Thymus (tissue), 11 donors: ENCODE measurements around the gene VPREB3. TPM values are rescaled to one million over a fixed set of nuclear protein-coding genes. Genes with fewer than 3 reads are reported as not detected.

Experiments used
- DNase-seq, 9 donors: peaks; one replicate each; pipeline ENCODE4 v3.0.0-alpha.2; 2013; ENCODE audit warnings: low spot score in 9 of 9, low read depth in 6 of 9, missing footprints in 1 of 9
- H3K27ac ChIP-seq, 2 donors: one replicate each; pipeline ENCODE4 v1.5.1; 2013; ENCODE audit warnings: control low read depth in 1 of 2, low read depth in 1 of 2, low read length in 1 of 2, mild to moderate bottlenecking in 1 of 2, moderate library complexity in 1 of 2
- H3K27me3 ChIP-seq, 2 donors: one replicate each; pipeline ENCODE4 v1.5.1; 2013; ENCODE audit warnings: low read length in 1 of 2; ENCODE audit not compliant: control insufficient read depth in 2 of 2, insufficient read depth in 1 of 2
- H3K36me3 ChIP-seq, 2 donors: one replicate each; pipeline ENCODE4 v1.5.1; 2013; ENCODE audit warnings: low read length in 1 of 2, mild to moderate bottlenecking in 1 of 2, moderate library complexity in 1 of 2; ENCODE audit not compliant: control insufficient read depth in 2 of 2, insufficient read depth in 2 of 2
- H3K4me1 ChIP-seq, 2 donors: one replicate each; pipeline ENCODE4 v1.5.1; 2013; ENCODE audit warnings: low read length in 2 of 2; ENCODE audit not compliant: control insufficient read depth in 2 of 2, insufficient read depth in 2 of 2
- H3K4me3 ChIP-seq, 2 donors: one replicate each; pipeline ENCODE4 v1.5.1; 2013; ENCODE audit warnings: low read length in 2 of 2, control low read depth in 1 of 2, mild to moderate bottlenecking in 1 of 2
- H3K9me3 ChIP-seq, 2 donors: one replicate each; pipeline ENCODE4 v1.5.1; 2013; ENCODE audit warnings: low read length in 1 of 2, mild to moderate bottlenecking in 1 of 2; ENCODE audit not compliant: control insufficient read depth in 2 of 2, insufficient read depth in 1 of 2
- WGBS: extraction: QIAGEN DNeasy Blood & Tissue Kit; methylation state at CpG from one replicate; pipeline ENCODE4 v1.1.7; 2013; 5-methylcytosine and 5-hydroxymethylcytosine counted together
- polyA plus RNA-seq: library from polyadenylated mRNA; stranded (reverse); fragments of 200-250 nt; gene quantifications from one replicate; pipeline ENCODE4 v1.2.3, GENCODE V29; 2013
- total RNA-seq: library from RNA; stranded (reverse); fragments of 120-200 nt; gene quantifications from one replicate; pipeline ENCODE4 v1.2.4, GENCODE V29; 2013
- donor health status: healthy.

VPREB3 gene
- total and polyA plus RNA-seq, 2 donors: 1.3 to 11.4 TPM

DNA sequence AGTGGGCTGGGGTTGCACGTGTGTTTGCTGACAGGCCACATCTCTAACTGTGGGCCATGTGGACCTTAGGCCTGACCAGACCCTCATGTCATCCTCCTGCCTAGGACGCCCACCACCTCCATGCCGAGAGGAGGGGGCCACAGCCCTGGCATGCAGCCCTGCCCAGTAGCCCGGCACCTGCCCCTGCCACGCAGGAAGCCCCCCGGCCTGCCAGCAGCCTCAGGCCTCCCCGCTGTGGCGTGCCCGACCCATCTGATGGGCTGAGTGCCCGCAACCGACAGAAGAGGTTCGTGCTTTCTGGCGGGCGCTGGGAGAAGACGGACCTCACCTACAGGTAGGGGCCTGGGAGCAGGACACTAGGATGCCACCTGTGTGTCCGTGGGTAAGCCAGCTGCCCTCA is 24.9 kb upstream of the VPREB3 start:
- Histone ChIP-seq H3K9me3 (no peaks in the 10 kb centered on the region), H3K4me1 (peaks cover 13 to 60% of the 10 kb centered on the region in 2 donors), H3K27me3 (no peaks in the 10 kb centered on the region), H3K27ac (no peak overlapping the region), H3K4me3 (no peak overlapping the region), H3K36me3 (no peaks in the 10 kb centered on the region)
- 98% methylated on average over 16 of the region's 16 CpGs for WGBS
- no peak for DNase-seq

DNA sequence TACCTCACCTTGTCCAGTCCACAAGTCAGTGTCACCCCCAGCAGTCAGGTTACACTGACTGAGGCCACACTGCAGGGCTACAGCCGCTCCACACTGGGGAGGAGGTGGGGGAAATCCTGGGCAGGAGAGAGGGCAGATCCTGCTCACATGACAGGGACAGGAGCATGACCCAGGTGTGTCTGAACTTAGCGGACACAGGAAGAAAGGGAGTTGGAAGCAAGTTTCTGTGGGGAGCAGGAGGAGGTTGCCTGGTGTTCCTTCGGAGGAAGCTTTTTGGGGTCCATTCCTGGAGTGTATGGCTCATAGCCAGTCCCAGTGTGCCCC is 24.3 kb upstream of the VPREB3 start:
- no peaks in the 10 kb centered on the region for H3K9me3 ChIP-seq
- WGBS: 98% methylated on average over 3 of the region's 3 CpGs
- no peak overlapping the region for H3K27ac ChIP-seq
- no peaks in the 10 kb centered on the region for H3K36me3 ChIP-seq
- no peak overlapping the region for H3K4me3 ChIP-seq
- peaks cover 0 to 2% of the 10 kb centered on the region in 2 donors for H3K27me3 ChIP-seq
- H3K4me1 ChIP-seq: peaks cover 7 to 59% of the 10 kb centered on the region in 2 donors
- no peak for DNase-seq

DNA sequence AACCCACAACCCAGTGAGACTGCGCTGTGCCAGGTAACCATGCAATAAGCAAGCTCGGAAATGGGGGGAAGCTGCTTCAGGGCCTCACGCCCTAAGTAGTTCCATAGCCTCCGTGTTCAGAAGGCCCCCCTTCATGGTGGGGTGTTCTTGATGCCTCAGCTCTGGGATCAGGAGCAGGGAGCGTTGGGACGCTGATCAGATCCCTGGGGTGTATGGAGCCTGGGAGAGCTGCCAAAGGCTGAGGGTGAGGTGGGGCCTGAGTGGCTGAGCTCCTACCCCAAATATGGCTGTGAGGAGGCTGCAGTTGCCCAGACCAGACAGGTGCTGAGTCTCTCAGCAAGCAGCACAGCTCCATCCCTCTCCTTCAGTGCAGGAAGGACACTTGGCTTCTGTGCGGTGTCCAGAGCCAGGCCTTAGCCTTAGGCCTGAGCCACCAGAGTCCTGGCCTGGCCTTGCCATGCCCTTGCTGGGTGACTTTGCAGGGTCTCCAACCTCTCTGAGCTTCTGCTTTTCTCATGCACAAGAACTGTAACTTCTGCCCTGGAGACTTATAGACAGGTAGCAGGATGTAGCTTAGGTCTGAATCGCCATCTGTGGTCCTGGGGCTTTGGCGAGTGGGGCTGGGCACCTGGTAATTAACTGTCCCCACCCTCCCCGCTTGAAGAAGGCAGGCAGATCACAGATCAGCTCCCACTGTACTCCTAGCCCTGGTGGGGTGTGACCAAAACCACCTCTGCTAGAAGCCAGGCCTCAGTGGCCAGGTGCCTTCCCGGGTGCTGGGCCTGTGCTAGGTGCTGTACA is 23.8 kb upstream of the VPREB3 start:
- Histone ChIP-seq H3K9me3 (no peaks in the 10 kb centered on the region), H3K4me3 (no peak overlapping the region), H3K4me1 (peaks cover 8 to 59% of the 10 kb centered on the region in 2 donors), H3K27me3 (peaks cover 0 to 7% of the 10 kb centered on the region in 2 donors), H3K27ac (no peak overlapping the region), H3K36me3 (no peaks in the 10 kb centered on the region)
- DNase-seq: no peak
- 96% methylated on average over 11 of the region's 11 CpGs for WGBS

DNA sequence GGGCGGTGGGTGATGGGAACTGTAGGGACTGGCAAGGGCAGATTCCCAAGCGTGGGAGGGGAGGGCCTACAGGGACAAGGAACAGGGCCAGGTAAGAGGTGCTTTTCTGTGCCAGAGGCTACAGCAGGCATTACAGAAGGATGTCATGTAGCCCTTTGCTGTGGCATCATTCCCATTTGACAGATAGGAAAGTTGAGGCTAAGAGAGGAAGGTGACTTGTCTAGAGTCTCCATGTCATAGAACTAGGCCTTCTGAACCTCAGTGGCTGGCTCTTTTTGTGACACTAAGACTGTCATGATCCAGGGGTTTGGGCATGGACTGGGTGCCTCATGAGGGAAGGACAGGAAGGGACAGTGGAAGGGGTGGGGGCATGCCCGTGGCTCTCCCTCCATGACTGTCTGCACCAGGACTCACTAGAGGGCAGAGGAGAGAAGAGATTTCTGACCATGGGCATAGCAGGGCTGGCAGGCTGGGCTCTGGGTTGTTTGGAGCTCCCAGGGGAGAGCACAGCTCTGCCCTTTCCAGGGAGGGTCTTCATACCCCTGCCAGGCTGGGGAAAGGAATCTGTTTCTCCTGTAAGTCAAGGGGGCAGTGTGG is 21.7 kb upstream of the VPREB3 start:
- WGBS: 88% methylated on average over 3 of the region's 3 CpGs
- DNase-seq: no peak
- Histone ChIP-seq H3K36me3 (no peaks in the 10 kb centered on the region), H3K27me3 (peaks cover 0 to 11% of the 10 kb centered on the region in 2 donors), H3K4me3 (no peak overlapping the region), H3K4me1 (peaks cover 11 to 54% of the 10 kb centered on the region in 2 donors), H3K27ac (no peak overlapping the region), H3K9me3 (no peaks in the 10 kb centered on the region)

DNA sequence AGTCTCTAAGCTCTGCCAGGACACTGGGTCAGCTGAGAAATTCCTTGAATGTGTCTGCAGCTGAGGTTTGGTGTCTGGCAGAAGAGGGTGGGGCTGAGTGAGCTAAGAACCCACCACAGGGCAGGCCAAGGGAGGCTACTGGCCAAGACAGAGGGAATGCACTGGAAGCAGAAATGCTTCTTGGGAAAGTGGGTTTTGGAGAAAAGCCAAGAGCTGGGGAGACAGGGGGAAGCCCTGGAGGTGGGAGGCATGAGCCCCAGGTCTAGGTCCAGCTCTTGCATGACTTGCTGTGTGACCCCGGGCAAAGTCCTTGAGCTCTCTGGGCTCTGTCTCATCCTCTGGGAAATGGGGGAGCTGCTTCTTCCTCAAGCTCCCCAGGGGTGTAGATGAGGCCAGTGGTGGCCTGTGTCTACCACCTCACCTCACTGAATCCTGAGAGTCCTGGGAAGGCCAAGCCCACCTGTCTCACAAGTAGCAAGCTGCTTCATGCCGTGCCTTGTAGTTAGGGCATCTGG is 20.8 kb upstream of the VPREB3 start:
- H3K4me1 ChIP-seq: peaks cover 13 to 59% of the 10 kb centered on the region in 2 donors
- H3K27ac ChIP-seq: no peak overlapping the region
- no peak for DNase-seq
- H3K27me3 ChIP-seq: peaks cover 0 to 11% of the 10 kb centered on the region in 2 donors
- 98% methylated on average over 2 of the region's 2 CpGs for WGBS
- H3K9me3 ChIP-seq: no peaks in the 10 kb centered on the region
- no peaks in the 10 kb centered on the region for H3K36me3 ChIP-seq
- H3K4me3 ChIP-seq: no peak overlapping the region

DNA sequence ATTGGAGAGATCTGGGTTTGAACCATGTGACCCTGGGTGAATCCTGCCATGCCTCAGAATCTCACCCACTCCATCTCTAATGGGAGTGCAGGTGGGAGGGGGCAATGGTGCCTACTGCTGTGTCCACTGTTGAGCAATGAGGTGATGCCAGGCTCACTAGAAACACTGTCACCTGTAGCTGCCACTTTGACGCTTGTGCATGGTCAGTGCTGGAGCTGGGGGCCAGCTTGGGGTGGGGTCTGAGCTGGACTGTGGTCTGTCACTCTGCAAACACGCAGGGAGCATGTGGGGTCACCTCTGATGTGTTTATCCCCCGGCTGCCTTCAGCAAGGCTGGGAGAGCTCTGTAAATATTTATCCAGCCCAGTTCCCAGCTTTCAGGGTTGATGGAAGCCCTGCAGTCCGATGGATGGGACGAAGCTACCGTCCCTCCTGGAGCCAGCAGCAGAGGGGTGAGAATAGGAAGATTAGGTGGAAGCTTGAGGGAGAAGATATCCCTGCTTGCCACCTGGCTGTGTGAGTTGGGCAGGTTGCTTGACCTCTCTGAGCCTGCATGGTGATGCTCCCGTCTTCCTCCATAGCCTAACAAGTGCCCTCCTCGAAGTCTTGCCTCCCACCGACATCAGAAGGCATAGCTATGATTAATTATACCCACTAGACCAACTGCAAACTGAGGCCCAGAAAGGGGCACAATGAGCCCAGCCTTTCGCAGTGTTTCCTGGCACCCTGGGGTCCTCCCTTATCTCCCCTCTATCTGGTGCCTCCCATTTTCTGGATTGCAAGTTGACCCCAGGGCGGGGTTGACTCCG is 20.1 kb upstream of the VPREB3 start:
- H3K27ac ChIP-seq: no peak overlapping the region

DNA sequence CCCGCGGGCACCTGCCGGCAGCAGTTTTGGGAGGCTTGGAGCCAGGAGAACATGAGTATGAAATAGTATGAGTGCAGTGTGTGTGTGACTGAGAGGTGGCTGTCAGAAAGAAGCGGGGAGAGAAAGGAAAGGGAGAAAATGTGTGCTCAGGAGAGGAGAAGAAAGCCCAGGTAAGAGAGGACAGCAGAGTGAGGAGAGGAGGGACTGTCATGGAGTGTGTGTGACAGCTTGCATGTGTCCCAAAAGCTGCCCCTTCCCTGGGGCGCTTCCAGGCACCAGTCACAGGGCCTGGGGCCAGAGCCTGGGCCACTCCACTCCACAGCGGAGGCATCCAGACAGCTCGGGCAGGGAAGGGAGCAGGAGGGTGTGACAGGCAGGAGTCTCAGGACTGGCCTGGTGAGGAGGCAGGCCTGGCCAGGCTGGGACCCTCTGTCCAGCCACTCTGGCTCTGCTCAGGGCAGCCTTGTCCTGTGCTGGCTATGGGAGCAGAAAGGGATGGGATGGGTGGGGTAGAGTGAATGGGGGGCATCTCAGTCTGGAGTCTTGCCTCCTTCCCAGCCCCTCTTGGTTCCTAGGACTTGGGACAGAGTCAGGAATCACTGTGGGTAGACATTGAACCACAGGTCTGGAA is 19.4 kb upstream of the VPREB3 start:
- WGBS: 86% methylated on average over 7 of the region's 7 CpGs
- Histone ChIP-seq H3K27me3 (peaks cover 0 to 11% of the 10 kb centered on the region in 2 donors), H3K4me1 (peaks cover 13 to 72% of the 10 kb centered on the region in 2 donors), H3K9me3 (peaks cover 0 to 5% of the 10 kb centered on the region in 2 donors), H3K4me3 (peak overlapping the region; percentile 44 to 73), H3K27ac (no peak overlapping the region), H3K36me3 (no peaks in the 10 kb centered on the region)
- no peak for DNase-seq

More for the DNA sequence above, 20.1 kb upstream of the VPREB3 start:
- H3K27me3 ChIP-seq: peaks cover 0 to 11% of the 10 kb centered on the region in 2 donors
- 96% methylated on average over 12 of the region's 12 CpGs for whole genome bisulfite sequencing
- H3K4me1 ChIP-seq: peaks cover 13 to 66% of the 10 kb centered on the region in 2 donors
- no peak for DNase-seq
- no peaks in the 10 kb centered on the region for H3K36me3 ChIP-seq
- H3K4me3 ChIP-seq: no peak overlapping the region
- H3K9me3 ChIP-seq: peaks cover 0 to 2% of the 10 kb centered on the region in 2 donors

DNA sequence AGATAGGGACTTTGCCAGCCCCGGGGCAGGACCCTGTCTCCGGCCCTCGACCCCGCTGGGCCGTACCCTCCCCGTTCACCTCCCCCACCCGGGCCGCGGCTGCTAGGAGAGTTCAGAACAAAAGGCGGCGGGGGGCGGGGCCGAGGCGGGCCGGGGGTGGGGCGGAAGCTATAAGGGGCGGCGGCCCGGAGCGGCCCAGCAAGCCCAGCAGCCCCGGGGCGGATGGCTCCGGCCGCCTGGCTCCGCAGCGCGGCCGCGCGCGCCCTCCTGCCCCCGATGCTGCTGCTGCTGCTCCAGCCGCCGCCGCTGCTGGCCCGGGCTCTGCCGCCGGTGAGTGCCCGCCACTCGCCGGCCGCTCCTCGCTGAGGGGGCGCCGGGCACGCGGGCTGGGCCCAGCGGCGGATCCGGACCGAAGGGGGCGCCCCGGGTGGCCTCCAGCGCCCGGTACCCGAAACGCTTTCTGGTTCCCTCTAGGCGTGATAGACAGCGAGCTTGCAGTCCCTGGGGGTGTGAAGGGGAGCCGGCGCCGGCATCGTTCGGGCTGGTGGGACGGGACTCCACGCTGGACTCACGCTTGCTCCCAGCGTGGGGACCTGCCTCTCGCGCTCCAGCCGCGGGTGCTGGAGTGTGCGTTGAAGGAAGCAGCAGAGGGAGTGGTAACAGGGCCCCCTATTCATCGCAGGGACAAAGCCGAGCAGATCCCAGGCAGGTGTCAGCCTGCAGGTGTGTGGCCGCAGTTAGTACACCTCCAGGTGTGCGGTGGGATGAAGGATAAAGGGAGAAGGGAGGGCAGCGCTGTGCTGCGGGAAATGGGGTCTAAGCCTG is 18.6 kb upstream of the VPREB3 start, which contains the start of gene MMP11:
Gene MMP11, plus strand, starts transcription at position 201 of the 825 bp plus-strand sequence. Its CDS starts 22 bp downstream, at position 223.
- H3K27me3 ChIP-seq: peaks cover 0 to 11% of the 10 kb centered on the region in 2 donors
- peak within 1 kb of the TSS; percentile 18 to 25 for H3K27ac ChIP-seq
- peaks cover 18 to 72% of the 10 kb centered on the region in 2 donors for H3K4me1 ChIP-seq
- peak within 1 kb of the TSS; percentile 44 to 73 for H3K4me3 ChIP-seq
- H3K9me3 ChIP-seq: peaks cover 0 to 5% of the 10 kb centered on the region in 2 donors
- DNase-seq: peak in 2 of 9 donors; percentile 57 to 73
- WGBS: 5% methylated on average over 79 of the region's 79 CpGs
- H3K36me3 ChIP-seq: no peaks in the 10 kb centered on the region
